ENCODE data around the gene ARCN1.
"Not testable (repeated sequence)": the region's sequence is repeated elsewhere in the genome, so short reads cannot be mapped to it uniquely, and the experiment has no call there.

The ARCN1 gene

GRCh38 chr11:118597556-118597955 lies 25.3 kb downstream of the ARCN1 start:
- no peak overlapping the region for H3K27ac ChIP-seq (ENCODE audit: low read length)
- no peak overlapping the region for H2AFZ ChIP-seq (ENCODE audit: low read depth, low read length)
- no peaks in the 10 kb centered on the region for H3K27me3 ChIP-seq (ENCODE audit: insufficient read depth, low read length, poor library complexity)
- no peak overlapping the region for H3K9ac ChIP-seq (ENCODE audit: low read depth, low read length)
- no peaks in the 10 kb centered on the region for H3K9me3 ChIP-seq (ENCODE audit: insufficient read depth, low read length, severe bottlenecking)
- ATAC-seq (ENCODE audit: insufficient read depth, low read depth): no peak
- peaks cover 7% of the 10 kb centered on the region; the same call in 1 of the 2 replicates for H4K20me1 ChIP-seq (ENCODE audit: insufficient read depth, low read length)
- no peak for TF ChIP-seq EZH2 (IDR thresholded peaks at IDR 0.05; ENCODE audit: borderline replicate concordance, low read depth, low read length, severe bottlenecking)
- TF ChIP-seq CTCF (IDR thresholded peaks at IDR 0.05; ENCODE audit: borderline replicate concordance, extremely low read depth, low read length, poor library complexity, severe bottlenecking): no peak
- H3K36me3 ChIP-seq (ENCODE audit: insufficient read depth, low read length): peaks cover 94% of the 10 kb centered on the region
- no peaks in the 10 kb centered on the region for H3K79me2 ChIP-seq (ENCODE audit: insufficient read depth, low read length)
- no peak overlapping the region for H3K4me3 ChIP-seq (ENCODE audit: low read depth in 1 of 2, low read length in 2 of 2)
- H3K4me1 ChIP-seq (ENCODE audit: insufficient read depth, low read length): no peaks in the 10 kb centered on the region
- no peak for DNase-seq
- H3K4me2 ChIP-seq (ENCODE audit: insufficient read depth, low read length): no peak overlapping the region

- Histone ChIP-seq H2AFZ (ENCODE audit: low read depth, low read length) (no peak overlapping the region), H3K9ac (ENCODE audit: low read depth, low read length) (no peak overlapping the region), H3K4me3 (ENCODE audit: low read depth in 1 of 2, low read length in 2 of 2) (no peak overlapping the region), H3K79me2 (ENCODE audit: insufficient read depth, low read length) (no peaks in the 10 kb centered on the region), H3K36me3 (ENCODE audit: insufficient read depth, low read length) (peaks cover 51% of the 10 kb centered on the region), H3K27ac (ENCODE audit: low read length) (no peak overlapping the region), H3K4me1 (ENCODE audit: insufficient read depth, low read length) (no peaks in the 10 kb centered on the region), H3K27me3 (ENCODE audit: insufficient read depth, low read length, poor library complexity) (peaks cover 14% of the 10 kb centered on the region), H3K9me3 (ENCODE audit: insufficient read depth, low read length, severe bottlenecking) (no peaks in the 10 kb centered on the region), H4K20me1 (ENCODE audit: insufficient read depth, low read length) (0 out of 2 replicates have a peak, but pooled peaks cover 2% of the 10 kb centered on the region), H3K4me2 (ENCODE audit: insufficient read depth, low read length) (no peak overlapping the region)
- TF ChIP-seq CTCF (IDR thresholded peaks at IDR 0.05; ENCODE audit: borderline replicate concordance, extremely low read depth, low read length, poor library complexity, severe bottlenecking) (no peak), EZH2 (IDR thresholded peaks at IDR 0.05; ENCODE audit: borderline replicate concordance, low read depth, low read length, severe bottlenecking) (no peak)
- ATAC-seq (ENCODE audit: insufficient read depth, low read depth) (no peak), DNase-seq (no peak)
Measured at GRCh38 chr11:118602331-118602730, 30.1 kb downstream of the ARCN1 start.

GRCh38 chr11:118603709-118604108 lies 31.5 kb downstream of the ARCN1 start:
- H3K36me3 ChIP-seq (ENCODE audit: insufficient read depth, low read length): peaks cover 37% of the 10 kb centered on the region
- not testable (repeated sequence) for DNase-seq; H2AFZ ChIP-seq (ENCODE audit: low read depth, low read length); H3K4me2 ChIP-seq (ENCODE audit: insufficient read depth, low read length); ATAC-seq (ENCODE audit: insufficient read depth, low read depth); H4K20me1 ChIP-seq (ENCODE audit: insufficient read depth, low read length); H3K9ac ChIP-seq (ENCODE audit: low read depth, low read length); H3K4me3 ChIP-seq (ENCODE audit: low read depth in 1 of 2, low read length in 2 of 2); H3K9me3 ChIP-seq (ENCODE audit: insufficient read depth, low read length, severe bottlenecking); H3K79me2 ChIP-seq (ENCODE audit: insufficient read depth, low read length); H3K27ac ChIP-seq (ENCODE audit: low read length)
- peaks cover 28% of the 10 kb centered on the region for H3K27me3 ChIP-seq (ENCODE audit: insufficient read depth, low read length, poor library complexity)
- peaks cover 14% of the 10 kb centered on the region for H3K4me1 ChIP-seq (ENCODE audit: insufficient read depth, low read length)

- Histone ChIP-seq H3K4me1 (ENCODE audit: insufficient read depth, low read length) (peaks cover 17% of the 10 kb centered on the region), H3K79me2 (ENCODE audit: insufficient read depth, low read length) (no peaks in the 10 kb centered on the region), H3K4me2 (ENCODE audit: insufficient read depth, low read length) (no peak overlapping the region), H4K20me1 (ENCODE audit: insufficient read depth, low read length) (peaks cover 11% of the 10 kb centered on the region), H3K27ac (ENCODE audit: low read length) (no peak overlapping the region), H2AFZ (ENCODE audit: low read depth, low read length) (no peak overlapping the region), H3K36me3 (ENCODE audit: insufficient read depth, low read length) (peaks cover 29% of the 10 kb centered on the region), H3K27me3 (ENCODE audit: insufficient read depth, low read length, poor library complexity) (peaks cover 36% of the 10 kb centered on the region), H3K9ac (ENCODE audit: low read depth, low read length) (no peak overlapping the region), H3K4me3 (ENCODE audit: low read depth in 1 of 2, low read length in 2 of 2) (no peak overlapping the region), H3K9me3 (ENCODE audit: insufficient read depth, low read length, severe bottlenecking) (no peaks in the 10 kb centered on the region)
- no peak for ATAC-seq (ENCODE audit: insufficient read depth, low read depth)
- DNase-seq: no peak
- no peak for TF ChIP-seq EZH2 (IDR thresholded peaks at IDR 0.05; ENCODE audit: borderline replicate concordance, low read depth, low read length, severe bottlenecking)
- TF ChIP-seq CTCF (IDR thresholded peaks at IDR 0.05; ENCODE audit: borderline replicate concordance, extremely low read depth, low read length, poor library complexity, severe bottlenecking): no peak
Measured at GRCh38 chr11:118604566-118604965, 32.4 kb downstream of the ARCN1 start.

All from DND-41 (cell line).